Measurements from ENCODE around the gene SLC5A11. TPM values are rescaled to one million over a fixed set of nuclear protein-coding genes. Genes with fewer than 3 reads are reported as not detected.

Gene SLC5A11
- total and polyA plus RNA-seq, 11 donors: 0.75 TPM; not detected in 10

DNA sequence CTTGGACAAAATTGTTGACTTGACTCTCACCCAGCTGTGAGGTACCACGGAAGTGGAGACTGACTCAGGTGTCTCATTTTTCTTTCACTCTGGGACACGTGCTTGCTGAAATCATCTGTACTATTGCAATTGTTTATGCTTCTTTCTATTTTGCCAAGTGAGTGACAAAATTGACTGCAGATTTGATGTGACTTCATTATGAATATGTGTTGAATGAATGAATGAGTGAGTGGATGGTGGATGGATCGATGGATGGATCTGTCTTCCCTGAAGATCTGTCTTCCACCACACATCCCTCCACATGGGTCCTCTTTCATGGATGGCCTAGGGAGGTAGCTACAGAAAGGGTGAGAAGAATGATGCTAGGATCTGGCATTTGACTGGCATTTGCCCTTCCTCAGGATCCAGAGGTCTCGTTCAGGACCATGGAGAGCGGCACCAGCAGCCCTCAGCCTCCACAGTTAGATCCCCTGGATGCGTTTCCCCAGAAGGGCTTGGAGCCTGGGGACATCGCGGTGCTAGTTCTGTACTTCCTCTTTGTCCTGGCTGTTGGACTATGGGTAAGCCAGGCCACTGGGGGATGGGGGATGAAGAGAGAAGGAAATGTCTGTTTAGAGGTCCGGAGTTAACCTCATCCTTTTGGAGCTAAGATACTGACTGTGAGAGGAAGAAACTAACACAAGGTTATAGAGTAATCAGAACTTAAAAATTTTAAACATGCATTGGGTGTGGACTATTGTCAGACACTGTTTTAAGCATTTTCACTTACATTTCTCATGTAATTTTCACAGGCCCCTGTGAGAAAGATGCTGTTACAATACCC, 12.7 kb downstream of the SLC5A11 start:
- Histone ChIP-seq H3K4me3 (no peak overlapping the region), H3K36me3 (no peaks in the 10 kb centered on the region), H3K27ac (no peak overlapping the region), H3K9me3 (peaks cover 0 to 3% (median 0%) of the 10 kb centered on the region in 12 donors), H3K4me1 (peaks cover 0 to 10% (median 1%) of the 10 kb centered on the region in 12 donors), H3K27me3 (no peaks in the 10 kb centered on the region)
- intact Hi-C loops (cut with DNase I): loop anchor here in 1 of 10 donors (10.0 kb wide), 1 partner anchor 226 kb away; no protein-coding TSS in a partner anchor
- 23 to 31% (median 27%) methylated on average over 9 of the region's 9 CpGs for WGBS, 4 donors
- TF ChIP-seq POLR2A (IDR thresholded peaks at IDR 0.05): no peak
- TF ChIP-seq, protein P1, sequence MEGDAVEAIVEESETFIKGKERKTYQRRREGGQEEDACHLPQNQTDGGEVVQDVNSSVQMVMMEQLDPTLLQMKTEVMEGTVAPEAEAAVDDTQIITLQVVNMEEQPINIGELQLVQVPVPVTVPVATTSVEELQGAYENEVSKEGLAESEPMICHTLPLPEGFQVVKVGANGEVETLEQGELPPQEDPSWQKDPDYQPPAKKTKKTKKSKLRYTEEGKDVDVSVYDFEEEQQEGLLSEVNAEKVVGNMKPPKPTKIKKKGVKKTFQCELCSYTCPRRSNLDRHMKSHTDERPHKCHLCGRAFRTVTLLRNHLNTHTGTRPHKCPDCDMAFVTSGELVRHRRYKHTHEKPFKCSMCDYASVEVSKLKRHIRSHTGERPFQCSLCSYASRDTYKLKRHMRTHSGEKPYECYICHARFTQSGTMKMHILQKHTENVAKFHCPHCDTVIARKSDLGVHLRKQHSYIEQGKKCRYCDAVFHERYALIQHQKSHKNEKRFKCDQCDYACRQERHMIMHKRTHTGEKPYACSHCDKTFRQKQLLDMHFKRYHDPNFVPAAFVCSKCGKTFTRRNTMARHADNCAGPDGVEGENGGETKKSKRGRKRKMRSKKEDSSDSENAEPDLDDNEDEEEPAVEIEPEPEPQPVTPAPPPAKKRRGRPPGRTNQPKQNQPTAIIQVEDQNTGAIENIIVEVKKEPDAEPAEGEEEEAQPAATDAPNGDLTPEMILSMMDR (IDR thresholded peaks at IDR 0.05): no peak
- ATAC-seq: peak in 3 of 4 donors; percentile 60 to 69 (median 64)
- DNase-seq: peak; percentile 25 to 68 (median 46)

GRCh38 chr16:24861461-24861860, 15.7 kb downstream of the SLC5A11 start:
- Histone ChIP-seq H3K36me3 (no peaks in the 10 kb centered on the region), H3K27ac (no peak overlapping the region), H3K9me3 (peaks cover 0 to 24% (median 3%) of the 10 kb centered on the region in 12 donors), H3K4me3 (no peak overlapping the region), H3K27me3 (no peaks in the 10 kb centered on the region), H3K4me1 (no peaks in the 10 kb centered on the region)
- ATAC-seq (no peak), DNase-seq (no peak)
- WGBS, 4 donors: 73 to 86% (median 77%) methylated on average over 1 of the region's 1 CpG
- TF ChIP-seq, protein P1 (IDR thresholded peaks at IDR 0.05): no peak
- no peak for TF ChIP-seq POLR2A (IDR thresholded peaks at IDR 0.05)
- intact Hi-C loops (cut with DNase I): no loop called here

DNA sequence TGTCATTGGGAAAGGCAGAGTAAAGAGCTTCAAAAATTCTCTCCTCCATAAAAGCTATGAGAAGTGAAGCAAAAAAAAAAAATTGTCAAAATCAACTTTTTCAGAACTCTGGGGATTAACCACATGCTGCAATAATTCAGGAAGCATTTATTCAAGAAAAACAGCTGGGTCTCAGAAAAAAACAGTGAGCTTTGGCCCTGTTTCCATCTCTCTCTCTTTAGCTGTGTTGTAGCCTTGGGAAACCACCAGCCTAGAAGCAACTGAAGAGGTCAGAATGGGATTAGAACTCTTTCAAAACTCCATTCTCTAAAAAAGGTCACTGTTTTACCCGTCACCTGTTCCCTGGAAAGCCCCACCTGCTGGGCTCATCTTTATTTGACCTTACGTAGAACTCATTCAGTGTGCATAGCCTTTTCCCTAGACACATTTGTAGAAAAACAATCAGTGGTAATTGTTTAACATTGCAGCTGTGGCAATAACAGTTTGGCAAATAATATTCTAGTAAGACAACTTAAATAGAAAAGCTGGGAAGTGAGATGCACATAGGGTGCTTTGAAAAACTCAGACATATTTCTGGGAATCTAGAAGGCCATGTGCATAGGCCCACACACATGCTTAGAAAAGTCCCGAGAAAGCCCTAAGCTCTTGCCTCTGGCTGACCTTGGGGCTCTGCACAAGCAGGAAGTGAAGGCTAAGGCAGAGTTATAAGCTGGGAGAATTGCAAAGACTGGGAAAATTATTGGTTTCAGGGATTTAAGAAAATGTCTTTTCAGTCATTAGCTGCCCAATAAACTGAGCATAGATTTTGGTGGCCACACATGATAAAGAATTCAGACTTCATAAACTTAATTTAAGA, 18.0 kb downstream of the SLC5A11 start:
- DNase-seq (no peak), ATAC-seq (no peak)
- no peaks in the 10 kb centered on the region for H3K4me1 ChIP-seq
- no peak overlapping the region for H3K4me3 ChIP-seq
- H3K9me3 ChIP-seq: peaks cover 0 to 31% (median 3%) of the 10 kb centered on the region in 12 donors
- TF ChIP-seq, protein P1 (IDR thresholded peaks at IDR 0.05): no peak
- TF ChIP-seq POLR2A (IDR thresholded peaks at IDR 0.05): no peak
- WGBS, 4 donors: 77 to 82% (median 79%) methylated on average over 3 of the region's 3 CpGs
- no peak overlapping the region for H3K27ac ChIP-seq
- H3K27me3 ChIP-seq: no peaks in the 10 kb centered on the region
- H3K36me3 ChIP-seq: no peaks in the 10 kb centered on the region
- intact Hi-C loops (cut with DNase I): no loop called here

DNA sequence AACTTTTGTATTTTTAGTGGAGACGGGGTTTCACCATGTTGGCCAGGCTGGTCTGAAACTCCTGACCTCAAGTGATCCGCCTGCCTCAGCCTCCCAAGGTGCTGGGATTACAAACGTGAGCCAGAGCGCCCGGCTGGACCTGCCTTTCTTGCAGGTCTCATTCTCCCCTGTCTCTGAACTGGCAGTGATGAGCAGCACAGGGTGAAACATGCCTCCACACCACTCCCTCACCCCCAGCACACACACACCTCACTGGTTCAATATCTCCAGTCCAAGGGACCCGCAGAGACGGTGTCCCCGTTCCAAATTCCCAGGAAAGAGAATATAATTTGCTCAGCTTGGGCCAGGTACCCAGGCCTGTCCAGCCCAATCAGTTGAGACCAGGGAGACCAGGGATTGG, 23.3 kb downstream of the SLC5A11 start:
- Histone ChIP-seq H3K9me3 (peaks cover 0 to 22% (median 1%) of the 10 kb centered on the region in 12 donors), H3K27ac (no peak overlapping the region), H3K4me3 (no peak overlapping the region), H3K4me1 (no peaks in the 10 kb centered on the region), H3K36me3 (no peaks in the 10 kb centered on the region), H3K27me3 (no peaks in the 10 kb centered on the region)
- DNase-seq (no peak), ATAC-seq (no peak)
- no peak for TF ChIP-seq POLR2A (IDR thresholded peaks at IDR 0.05)
- intact Hi-C loops (cut with DNase I): no loop called here
- 80 to 83% (median 82%) methylated on average over 8 of the region's 8 CpGs for WGBS, 4 donors

All from heart left ventricle (tissue), 16 donors.